ENCODE results near the gene TPPP. TPM values are rescaled to one million over a fixed set of nuclear protein-coding genes. Genes with fewer than 3 reads are reported as not detected.

The TPPP gene
- total and polyA plus RNA-seq, 2 experiments from 2014 or later, result 0.48 to 1.4 TPM

DNA sequence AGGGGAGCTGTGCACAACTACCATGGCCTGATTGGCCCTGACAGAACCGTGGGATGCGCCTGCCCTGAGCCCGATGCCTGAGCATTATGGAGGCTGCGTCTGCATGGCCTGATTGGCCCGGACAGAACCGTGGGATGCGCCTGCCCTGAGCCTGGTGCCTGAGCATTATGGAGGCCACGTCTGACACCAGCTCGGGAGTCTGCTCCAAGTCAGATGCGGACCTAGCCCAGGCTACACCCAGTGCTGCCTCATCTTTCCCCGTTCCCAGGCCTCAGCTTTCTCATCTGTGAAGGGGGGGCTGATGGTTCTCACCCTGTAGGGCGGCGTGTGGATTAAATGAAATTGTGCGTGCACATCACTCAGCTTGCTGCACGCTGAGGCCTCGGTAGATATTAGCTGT lies 73.7 kb downstream of the TPPP start:
- Histone ChIP-seq H3K27ac (ENCODE audit: low read depth) (no peak overlapping the region), H3K4me1 (ENCODE audit: insufficient read depth) (no peaks in the 10 kb centered on the region), H3F3A (replicated peaks; ENCODE audit: low read depth) (no peaks in the 10 kb centered on the region), H3K36me3 (ENCODE audit: insufficient read depth) (peaks cover 20% of the 10 kb centered on the region; the same call in 1 of the 2 replicates), H3K4me3 (no peak overlapping the region), H4K20me1 (replicated peaks; ENCODE audit: insufficient read depth) (peaks cover 20% of the 10 kb centered on the region), H2AFZ (no peak overlapping the region), H3K79me2 (replicated peaks; ENCODE audit: insufficient read depth) (peaks cover 40% of the 10 kb centered on the region), H3K9me2 (ENCODE audit: insufficient read depth) (no peaks in the 10 kb centered on the region), H3K4me2 (no peak overlapping the region), H3K27me3 (ENCODE audit: insufficient read depth) (no peaks in the 10 kb centered on the region)
- H3K27me3 Mint-ChIP-seq (ENCODE audit: insufficient read depth, low read depth, poor library complexity), result peaks cover 1% of the 10 kb centered on the region
- DNase-seq (ENCODE audit: low spot score), result no peak
- TF ChIP-seq EZH2 (IDR thresholded peaks at IDR 0.05; ENCODE audit: low read depth, unreplicated experiment) (no peak), POLR2AphosphoS5 (IDR thresholded peaks at IDR 0.05; ENCODE audit: low read depth) (no peak), CTCF (conservative IDR thresholded peaks at IDR 0.05; ENCODE audit: low read depth in 2 of 2) (no peak), ZNF114 (CRISPR knock-in tag; IDR thresholded peaks at IDR 0.05) (no peak), ETS1 (IDR thresholded peaks at IDR 0.05) (no peak), NANOG (IDR thresholded peaks at IDR 0.05; ENCODE audit: borderline replicate concordance) (no peak), ZNF462 (CRISPR knock-in tag; IDR thresholded peaks at IDR 0.05) (no peak), EZH2phosphoT487 (IDR thresholded peaks at IDR 0.05; ENCODE audit: unreplicated experiment) (no peak)
- H3K27ac Mint-ChIP-seq, result no peak overlapping the region
- ATAC-seq, result no peak
- peaks cover 5% of the 10 kb centered on the region; the same call in 2 of the 3 replicates for H3K4me1 Mint-ChIP-seq
- no peaks in the 10 kb centered on the region for H3K9me3 Mint-ChIP-seq
- H3K4me3 Mint-ChIP-seq, result no peak overlapping the region
- peaks cover 61% of the 10 kb centered on the region for H3K36me3 Mint-ChIP-seq (ENCODE audit: low read depth)

Measured in GM23338 (cell line).